Ishikawa (cell line): ENCODE data around the gene KCNJ6.

Source experiments
- CEBPB ChIP-seq: IDR thresholded peaks from 2 replicates; pipeline ENCODE4 v1.6.1; 2012
- CREB1 ChIP-seq: IDR thresholded peaks from 2 replicates; pipeline ENCODE4 v1.6.1; 2012; ENCODE audit warnings: low read depth
- EGR1 ChIP-seq: IDR thresholded peaks from 2 replicates; pipeline ENCODE4 v1.6.1; 2012
- EP300 ChIP-seq: IDR thresholded peaks from 2 replicates; pipeline ENCODE4 v1.6.1; 2012; ENCODE audit warnings: borderline replicate concordance
- FOXM1 ChIP-seq: IDR thresholded peaks from 2 replicates; pipeline ENCODE4 v1.6.1; 2012; ENCODE audit warnings: low read depth, borderline replicate concordance
- NFIC ChIP-seq: IDR thresholded peaks from 2 replicates; pipeline ENCODE4 v1.6.1; 2012
- RAD21 ChIP-seq: IDR thresholded peaks from 2 replicates; pipeline ENCODE4 v1.6.1; 2012; ENCODE audit warnings: low read depth
- TAF1 ChIP-seq: IDR thresholded peaks from 2 replicates; pipeline ENCODE4 v1.6.1; 2012; ENCODE audit warnings: low read depth, mild to moderate bottlenecking
- TCF12 ChIP-seq: IDR thresholded peaks from 2 replicates; pipeline ENCODE4 v1.6.1; 2012; ENCODE audit warnings: low read depth
- TEAD4 ChIP-seq: IDR thresholded peaks from 2 replicates; pipeline ENCODE4 v1.6.1; 2012
- YY1 ChIP-seq: IDR thresholded peaks from 2 replicates; pipeline ENCODE4 v1.6.1; 2012; ENCODE audit warnings: low read depth
- ZBTB7A ChIP-seq: IDR thresholded peaks from 2 replicates; pipeline ENCODE4 v1.6.1; 2012; ENCODE audit warnings: low read depth
- TF ChIP-seq, protein P1 (sequence below): IDR thresholded peaks from 2 replicates; pipeline ENCODE4 v1.6.1; 2012
- TF ChIP-seq, protein P2 (sequence below): IDR thresholded peaks from 2 replicates; pipeline ENCODE4 v1.6.1; 2012; ENCODE audit warnings: low read depth, mild to moderate bottlenecking
- TF ChIP-seq, protein P3 (sequence below): IDR thresholded peaks from 2 replicates; pipeline ENCODE4 v1.6.1; 2012

Gene KCNJ6

DNA sequence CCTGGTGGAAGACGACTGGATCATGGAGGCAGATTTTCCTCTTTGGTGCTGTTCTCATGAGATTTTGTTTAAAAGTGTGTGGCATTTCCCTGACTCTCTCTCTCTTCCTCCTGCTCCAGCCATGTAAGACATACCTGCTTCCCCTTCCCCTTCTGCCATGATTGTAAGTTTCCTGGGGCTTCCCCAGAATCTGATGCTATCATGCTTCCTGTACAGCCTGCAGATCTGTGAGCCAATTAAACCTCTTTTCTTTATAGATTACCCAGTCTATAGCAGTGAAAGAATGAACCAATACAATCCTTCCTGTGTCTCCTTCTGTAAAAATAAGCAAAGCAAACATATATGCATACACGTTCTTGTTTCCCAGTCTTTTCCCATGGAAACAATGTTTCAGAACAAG, 276.5 kb downstream of the KCNJ6 start:
- no peak for TF ChIP-seq EGR1
- TF ChIP-seq, protein P1, sequence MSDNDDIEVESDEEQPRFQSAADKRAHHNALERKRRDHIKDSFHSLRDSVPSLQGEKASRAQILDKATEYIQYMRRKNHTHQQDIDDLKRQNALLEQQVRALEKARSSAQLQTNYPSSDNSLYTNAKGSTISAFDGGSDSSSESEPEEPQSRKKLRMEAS, result no peak
- TF ChIP-seq TAF1, result no peak
- no peak for TF ChIP-seq TCF12
- no peak for TF ChIP-seq NFIC
- no peak for TF ChIP-seq TEAD4
- TF ChIP-seq RAD21, result no peak
- TF ChIP-seq, protein P2, sequence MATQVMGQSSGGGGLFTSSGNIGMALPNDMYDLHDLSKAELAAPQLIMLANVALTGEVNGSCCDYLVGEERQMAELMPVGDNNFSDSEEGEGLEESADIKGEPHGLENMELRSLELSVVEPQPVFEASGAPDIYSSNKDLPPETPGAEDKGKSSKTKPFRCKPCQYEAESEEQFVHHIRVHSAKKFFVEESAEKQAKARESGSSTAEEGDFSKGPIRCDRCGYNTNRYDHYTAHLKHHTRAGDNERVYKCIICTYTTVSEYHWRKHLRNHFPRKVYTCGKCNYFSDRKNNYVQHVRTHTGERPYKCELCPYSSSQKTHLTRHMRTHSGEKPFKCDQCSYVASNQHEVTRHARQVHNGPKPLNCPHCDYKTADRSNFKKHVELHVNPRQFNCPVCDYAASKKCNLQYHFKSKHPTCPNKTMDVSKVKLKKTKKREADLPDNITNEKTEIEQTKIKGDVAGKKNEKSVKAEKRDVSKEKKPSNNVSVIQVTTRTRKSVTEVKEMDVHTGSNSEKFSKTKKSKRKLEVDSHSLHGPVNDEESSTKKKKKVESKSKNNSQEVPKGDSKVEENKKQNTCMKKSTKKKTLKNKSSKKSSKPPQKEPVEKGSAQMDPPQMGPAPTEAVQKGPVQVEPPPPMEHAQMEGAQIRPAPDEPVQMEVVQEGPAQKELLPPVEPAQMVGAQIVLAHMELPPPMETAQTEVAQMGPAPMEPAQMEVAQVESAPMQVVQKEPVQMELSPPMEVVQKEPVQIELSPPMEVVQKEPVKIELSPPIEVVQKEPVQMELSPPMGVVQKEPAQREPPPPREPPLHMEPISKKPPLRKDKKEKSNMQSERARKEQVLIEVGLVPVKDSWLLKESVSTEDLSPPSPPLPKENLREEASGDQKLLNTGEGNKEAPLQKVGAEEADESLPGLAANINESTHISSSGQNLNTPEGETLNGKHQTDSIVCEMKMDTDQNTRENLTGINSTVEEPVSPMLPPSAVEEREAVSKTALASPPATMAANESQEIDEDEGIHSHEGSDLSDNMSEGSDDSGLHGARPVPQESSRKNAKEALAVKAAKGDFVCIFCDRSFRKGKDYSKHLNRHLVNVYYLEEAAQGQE, result no peak
- TF ChIP-seq FOXM1, result no peak
- TF ChIP-seq ZBTB7A, result no peak
- TF ChIP-seq YY1, result no peak
- TF ChIP-seq CEBPB, result no peak
- TF ChIP-seq, protein P3, sequence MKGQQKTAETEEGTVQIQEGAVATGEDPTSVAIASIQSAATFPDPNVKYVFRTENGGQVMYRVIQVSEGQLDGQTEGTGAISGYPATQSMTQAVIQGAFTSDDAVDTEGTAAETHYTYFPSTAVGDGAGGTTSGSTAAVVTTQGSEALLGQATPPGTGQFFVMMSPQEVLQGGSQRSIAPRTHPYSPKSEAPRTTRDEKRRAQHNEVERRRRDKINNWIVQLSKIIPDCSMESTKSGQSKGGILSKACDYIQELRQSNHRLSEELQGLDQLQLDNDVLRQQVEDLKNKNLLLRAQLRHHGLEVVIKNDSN, result no peak
- no peak for TF ChIP-seq CREB1
- TF ChIP-seq EP300, result no peak

DNA sequence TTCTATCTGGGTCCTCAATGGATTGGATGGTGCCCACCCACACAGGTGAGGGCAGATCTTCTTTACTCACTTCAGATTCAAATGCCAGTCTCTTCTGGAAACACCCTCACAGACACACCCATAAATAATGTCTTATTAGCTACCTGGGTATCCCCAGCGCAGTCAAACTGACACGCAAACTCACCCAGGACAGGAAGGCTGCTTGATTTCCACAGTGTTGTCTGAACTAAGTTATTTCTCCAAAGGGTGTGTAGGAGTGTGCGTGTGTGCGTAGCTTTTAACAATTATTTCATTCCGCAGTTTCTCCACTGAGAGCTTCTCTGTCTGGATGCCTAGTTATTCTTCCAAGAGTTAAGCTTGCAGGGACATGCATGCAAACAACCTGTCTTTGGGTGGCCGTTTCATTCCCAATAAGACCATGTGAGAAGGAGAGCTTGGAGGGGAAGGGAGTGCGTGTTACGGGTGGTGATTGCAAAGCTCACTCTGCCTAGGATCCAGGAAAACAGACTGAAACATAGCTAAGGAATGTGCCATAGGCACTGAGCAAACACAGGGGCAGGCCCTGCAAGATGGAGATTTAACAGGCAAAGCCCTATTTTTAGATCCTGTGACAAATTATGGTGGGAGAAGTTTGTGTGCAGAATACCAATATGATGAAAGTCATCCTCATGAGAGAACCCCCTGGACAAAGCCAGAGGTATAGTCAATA, 280.0 kb downstream of the KCNJ6 start:
- TF ChIP-seq YY1, result no peak
- no peak for TF ChIP-seq TEAD4
- TF ChIP-seq NFIC, result no peak
- no peak for TF ChIP-seq TCF12
- TF ChIP-seq, protein P1, result no peak
- TF ChIP-seq, protein P3, result no peak
- TF ChIP-seq EGR1, result no peak
- TF ChIP-seq TAF1, result no peak
- TF ChIP-seq CREB1, result no peak
- TF ChIP-seq RAD21, result no peak
- TF ChIP-seq, protein P2, result no peak

DNA sequence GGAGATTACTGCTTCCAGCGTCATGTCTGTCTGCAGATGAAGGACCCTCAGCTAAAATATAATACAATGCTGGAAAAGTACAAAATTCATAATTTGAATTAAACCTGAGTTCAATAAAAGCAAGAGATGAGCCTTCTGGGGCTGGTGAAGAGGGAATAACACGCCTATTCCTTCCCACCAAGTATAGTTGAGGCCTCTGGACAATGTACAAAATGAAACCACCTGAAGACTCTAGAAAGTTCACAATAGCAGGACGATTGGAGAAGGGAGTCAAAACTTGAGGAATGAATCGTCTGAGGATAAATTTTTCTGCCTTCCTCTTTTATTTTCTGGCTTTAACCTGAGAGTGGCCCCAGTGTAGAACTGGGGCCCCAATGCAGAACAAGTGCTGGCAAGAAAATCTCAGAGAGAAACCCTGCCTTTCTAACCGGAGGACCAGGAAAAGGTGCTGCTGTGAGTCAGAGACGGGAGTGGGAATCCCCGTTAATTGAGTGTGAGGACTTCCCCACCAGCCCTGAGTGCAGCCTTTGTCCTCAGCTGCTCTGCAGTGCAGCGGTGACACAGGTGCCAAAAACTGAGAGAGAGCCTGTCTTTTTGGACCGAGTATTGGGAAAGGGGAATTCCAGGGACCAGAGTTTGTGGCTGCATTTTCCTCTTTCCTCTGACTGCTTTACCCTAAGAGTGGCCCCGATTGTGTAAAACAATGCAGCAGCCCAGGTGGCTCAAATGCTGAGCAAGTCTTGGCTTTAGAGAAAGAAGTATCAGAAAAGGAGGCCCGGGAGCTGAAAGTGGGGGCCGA, 284.7 kb downstream of the KCNJ6 start:
- TF ChIP-seq TCF12 (no peak), YY1 (no peak), FOXM1 (no peak)

DNA sequence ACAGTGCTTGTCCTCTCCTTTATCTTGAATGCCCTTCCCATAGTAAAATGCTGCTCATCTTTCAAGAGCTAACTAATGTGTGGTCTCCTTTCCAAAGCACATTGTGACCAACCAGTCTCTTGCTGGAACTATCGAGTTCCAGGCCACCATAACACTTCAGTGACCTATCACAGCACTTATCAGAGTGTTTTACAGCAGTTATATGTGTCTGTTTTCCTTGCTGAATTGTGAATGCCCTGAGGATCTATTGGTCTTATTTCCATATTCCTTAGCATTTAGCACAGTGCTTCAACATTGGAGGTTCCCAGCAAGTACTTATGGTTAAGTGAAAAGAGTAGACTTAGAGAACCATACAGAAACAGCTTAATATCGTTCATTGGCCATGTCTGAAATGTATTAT, 285.4 kb downstream of the KCNJ6 start:
- TF ChIP-seq RAD21, result no peak

DNA sequence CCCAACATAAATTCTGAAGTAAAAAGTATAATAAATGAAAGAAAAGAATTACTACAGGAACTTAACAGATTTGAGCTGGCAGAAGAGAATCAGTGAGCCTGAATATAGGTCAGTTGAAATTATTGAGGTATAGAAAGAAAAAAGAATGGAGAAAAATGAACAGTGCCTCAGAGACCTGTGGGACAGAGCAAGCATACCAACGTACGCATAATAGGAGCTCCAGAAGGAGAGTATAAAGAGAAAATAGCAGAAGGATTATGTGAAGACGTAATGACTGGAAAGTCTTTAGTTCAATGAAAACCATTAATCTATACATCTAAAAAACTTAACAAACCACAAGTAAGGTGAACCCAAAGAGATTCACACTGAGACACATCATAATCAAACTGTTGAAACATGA, 287.9 kb downstream of the KCNJ6 start:
- TF ChIP-seq ZBTB7A, result no peak
- TF ChIP-seq RAD21, result no peak
- TF ChIP-seq, protein P3, result no peak
- TF ChIP-seq, protein P2, result no peak
- TF ChIP-seq NFIC, result no peak
- no peak for TF ChIP-seq CEBPB
- TF ChIP-seq TCF12, result no peak
- TF ChIP-seq EP300, result no peak
